HepG2 (cell line): Measurements from ENCODE around the gene GLDN. TPM values are rescaled to one million over a fixed set of nuclear protein-coding genes. Genes with fewer than 3 reads are reported as not detected.

Experiments used
- microRNA-seq: library from miRNA; unstranded; fragments of <30 nt; microRNA quantifications from one replicate; pipeline ENCODE4, GENCODE V29; 2020
- polyA plus RNA-seq, 8 experiments: library from polyadenylated mRNA; depleted of rRNA in 3 of 8; stranded (reverse) in 7 of 8; unstranded in 1 of 8; fragments of >200 nt; fragmentation: Illumina TruSeq in 4 of 8; extraction: Trizol in 4 of 8; gene quantifications; 2 replicates each; pipeline versions ENCODE4 v1.2.1 to v1.2.3, GENCODE V29; 2011 to 2016; ENCODE audit warnings: low read depth in 4 of 8, missing spikeins in 1 of 8, mixed read lengths in 1 of 8; ENCODE audit not compliant: insufficient read depth in 1 of 8
- small RNA-seq, 3 experiments: library from RNA; depleted of rRNA; stranded (forward); fragments of <200 nt; gene quantifications; one replicate each; pipeline ENCODE3, GENCODE V24; 2012; ENCODE audit warnings: low read depth in 2 of 3, low replicate concordance in 1 of 3; ENCODE audit not compliant: insufficient read length in 3 of 3, insufficient read depth in 2 of 3
- total RNA-seq, 5 experiments: library from RNA; depleted of rRNA; stranded (reverse); fragments of >200 nt; fragmentation: Illumina TruSeq; extraction: Trizol; gene quantifications; 2 replicates each; pipeline ENCODE4 v1.2.3, GENCODE V29; 2016; ENCODE audit warnings: low read depth in 1 of 5

Gene GLDN
- total and polyA plus RNA-seq, 2 of the 13 experiments (the other 11 are each of a cell fraction or from before 2014, with no cell fraction given): 0.86 to 1.0 TPM

Small RNA genes lying within 50 kb of the gene (microRNA-seq; reads per million reads assigned to microRNA genes)
- gene MIR7973-1: not detected
- gene MIR7973-2: not detected

Small RNA genes lying within 50 kb of the gene (small RNA-seq; reads per million reads assigned to genes)
- gene AC020891.4 (0 reads per million in 3 experiments), gene MIR7973-1 (0 to 1.6 (median 0) reads per million in 3 experiments)

Other genes with a start within 250 kb of the GLDN start
- 4.0 and 5.8 TPM in 2 replicates for gene TNFAIP8L3, start 246.7 kb upstream of the GLDN start, total RNA-seq (2016; rRNA removed; fragmentation: Illumina TruSeq; extraction: Trizol)
- gene TNFAIP8L3, start 246.7 kb upstream of the GLDN start, polyA plus RNA-seq (2011; rRNA removed): 0.10 and 0.15 TPM in 2 replicates
- gene CYP19A1, start 3.1 kb upstream of the GLDN start, total RNA-seq (2016; rRNA removed; fragmentation: Illumina TruSeq; extraction: Trizol): 9.1 and 10.9 TPM in 2 replicates
- 23.0 and 23.9 TPM in 2 replicates for gene CYP19A1, start 3.1 kb upstream of the GLDN start, polyA plus RNA-seq (2011; rRNA removed)